NCI-H1417 treated with DMSO at 0.1 percent for 48 hours (cell line): ENCODE measurements around the gene FHIT.
"Not testable (repeated sequence)": the region's sequence is repeated elsewhere in the genome, so short reads cannot be mapped to it uniquely, and the experiment has no call there.

Experiments used
- DNase-seq: peaks from one replicate; lab custom pipeline; 2025; lab: John Stamatoyannopoulos, UW

FHIT gene

DNA sequence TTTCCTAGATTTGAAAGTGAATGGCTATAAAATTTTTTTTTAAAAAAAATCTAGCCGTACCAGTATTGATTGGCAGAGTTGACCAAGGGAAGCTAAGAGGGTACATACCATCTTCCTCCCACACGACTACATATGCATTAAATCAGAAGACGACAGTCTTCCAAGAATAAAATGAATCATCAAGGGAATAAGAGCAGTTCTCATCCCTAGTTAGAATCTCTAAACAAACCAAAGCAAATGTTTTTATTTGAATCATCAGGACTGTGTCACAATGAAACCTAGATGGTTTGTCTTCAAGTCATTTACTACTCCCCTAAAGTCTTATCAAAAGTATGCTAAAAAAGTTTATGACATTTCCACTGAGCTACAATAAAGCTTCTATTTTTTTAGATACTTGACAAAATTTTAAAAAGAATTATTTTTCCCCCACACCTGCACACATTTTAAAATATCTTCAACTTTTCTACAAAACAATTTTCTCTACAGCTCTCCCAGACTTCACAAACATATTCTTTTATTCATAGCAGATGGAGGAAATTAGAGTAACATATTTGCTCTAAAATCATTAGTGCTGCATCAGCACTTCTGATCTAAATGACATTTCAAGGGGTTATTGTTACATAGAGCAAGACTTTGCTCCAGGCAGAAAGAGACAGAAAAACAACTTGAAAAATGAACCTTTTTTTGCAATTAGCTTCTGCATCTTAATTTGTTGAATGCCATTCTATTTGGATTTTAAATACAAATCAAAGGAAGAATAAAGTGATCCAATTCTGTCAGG lies 547.1 kb downstream of the FHIT start:
- DNase-seq = no peak

DNA sequence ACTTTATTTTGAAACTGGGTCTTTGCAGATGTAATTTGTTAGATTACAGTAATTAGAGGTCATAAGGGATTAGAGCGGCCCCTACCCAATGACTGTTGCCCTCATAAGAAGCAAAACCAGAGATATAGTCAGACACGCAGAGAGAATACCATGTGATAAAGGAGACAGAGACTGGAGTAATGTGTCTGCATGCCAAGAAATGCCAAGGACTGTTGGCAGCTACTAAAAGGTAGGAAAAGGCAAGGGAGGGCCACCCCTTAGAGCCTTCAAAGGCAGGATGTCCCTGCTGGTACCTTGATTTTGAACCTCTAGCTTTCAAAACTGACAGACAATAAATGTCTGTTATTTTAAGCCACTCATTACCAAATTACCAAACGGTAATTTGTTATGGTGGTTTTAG lies 548.2 kb downstream of the FHIT start:
- DNase-seq = no peak

DNA sequence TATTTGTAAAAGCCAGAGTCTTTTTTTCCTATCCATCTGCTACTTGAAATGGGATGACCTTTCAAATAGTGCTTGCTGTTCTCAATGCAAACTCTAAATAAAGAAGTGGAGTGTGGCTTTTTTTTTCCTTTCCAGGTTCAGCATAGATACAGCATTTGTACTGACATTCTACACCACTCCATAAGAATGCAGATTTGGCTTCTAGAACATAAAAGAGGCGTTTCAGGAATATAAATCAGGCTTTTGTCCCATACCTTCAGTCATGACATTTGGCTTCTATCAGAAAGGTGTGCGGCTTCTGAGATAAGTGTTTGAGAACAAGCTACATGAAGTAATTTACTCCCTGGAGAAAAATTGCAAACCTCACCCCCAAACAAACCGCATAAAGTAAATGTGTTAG lies 553.1 kb downstream of the FHIT start:
- no peak for DNase-seq

DNA sequence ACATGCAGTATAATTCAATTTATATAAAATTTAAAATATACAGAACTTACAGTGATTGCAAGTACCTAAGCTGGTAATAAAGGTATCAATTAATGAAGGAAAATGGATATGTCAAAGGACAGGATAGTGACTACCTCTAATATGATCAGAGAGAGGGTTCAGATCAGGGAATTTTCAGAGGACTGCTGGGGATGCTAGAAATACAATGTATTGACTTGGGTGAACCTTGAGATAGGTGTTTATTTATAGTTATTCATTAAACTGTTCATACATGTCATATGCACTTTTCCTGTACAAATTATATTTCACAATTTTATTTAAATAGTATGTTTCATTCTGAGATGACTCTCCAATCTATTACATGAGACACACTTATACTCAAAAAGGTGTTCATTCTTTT lies 554.1 kb downstream of the FHIT start:
- DNase-seq = no peak

DNA sequence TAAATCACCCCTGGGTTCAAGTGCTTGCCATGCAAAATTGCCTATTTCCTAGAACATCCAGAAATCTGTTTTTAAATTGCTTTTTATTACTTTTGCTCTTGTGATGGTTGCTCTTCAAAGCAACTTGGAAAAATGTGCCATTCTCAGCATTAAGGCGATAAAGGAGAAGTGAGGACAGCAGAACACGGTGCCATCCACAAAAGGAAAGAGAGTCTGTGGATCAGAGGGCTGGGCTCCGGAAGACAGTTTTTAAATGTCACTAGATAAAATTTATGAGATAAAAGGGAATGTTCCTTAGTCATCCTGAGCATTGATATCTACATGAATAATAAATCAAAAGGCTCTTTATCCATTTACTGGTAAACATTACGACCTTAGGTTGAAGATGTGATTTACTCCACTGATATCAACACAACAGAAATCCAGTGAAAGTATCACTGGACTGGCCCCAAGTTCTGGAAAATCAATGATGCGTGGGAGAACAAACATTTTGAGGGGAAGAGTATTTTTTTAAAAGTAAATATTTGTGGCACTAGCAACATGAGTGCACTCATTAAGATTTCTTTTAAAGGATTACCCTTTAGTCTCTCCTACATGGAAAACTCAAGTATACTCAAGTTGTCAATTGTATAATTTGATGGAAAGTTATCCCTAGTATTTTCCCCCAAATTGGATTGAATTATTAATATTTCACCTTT lies 554.7 kb downstream of the FHIT start:
- no peak for DNase-seq

DNA sequence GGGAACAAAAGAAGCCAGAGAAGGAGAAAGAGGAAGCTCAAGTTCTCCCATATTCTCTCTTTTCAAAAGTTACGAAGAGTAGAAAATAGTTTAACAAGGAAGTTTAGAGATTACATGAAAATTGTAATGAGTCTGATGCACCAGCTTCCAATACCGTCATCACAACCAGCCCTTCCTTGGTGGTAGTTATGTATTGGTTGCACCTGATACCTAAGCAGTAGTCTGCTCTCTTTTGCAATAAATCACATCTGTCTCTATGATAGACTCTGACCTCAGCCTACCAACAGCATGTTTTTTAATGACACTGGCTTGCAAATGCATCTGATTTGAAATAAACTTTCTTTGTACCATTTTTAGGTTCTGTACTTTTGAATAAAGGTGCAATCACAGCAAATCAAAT lies 575.8 kb downstream of the FHIT start:
- DNase-seq = no peak

DNA sequence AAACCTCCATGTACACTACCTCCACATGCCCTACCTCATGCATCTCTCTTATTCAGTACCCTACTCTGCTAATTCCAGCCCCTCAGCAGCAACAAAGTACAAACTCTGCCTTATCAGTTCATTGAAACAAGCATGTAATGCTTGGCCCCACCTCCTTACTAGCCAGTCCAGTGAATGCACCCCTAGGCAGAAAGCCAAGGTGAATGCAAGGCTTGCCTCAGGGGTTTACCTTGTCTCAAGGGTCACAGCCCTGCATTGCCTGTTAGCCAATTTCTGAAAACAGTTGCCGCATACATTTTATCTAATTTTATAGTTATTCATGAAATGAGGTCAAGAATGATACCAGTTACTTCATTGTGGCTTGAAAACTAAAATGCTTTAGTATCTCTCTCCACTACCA lies 576.4 kb downstream of the FHIT start:
- DNase-seq = no peak

DNA sequence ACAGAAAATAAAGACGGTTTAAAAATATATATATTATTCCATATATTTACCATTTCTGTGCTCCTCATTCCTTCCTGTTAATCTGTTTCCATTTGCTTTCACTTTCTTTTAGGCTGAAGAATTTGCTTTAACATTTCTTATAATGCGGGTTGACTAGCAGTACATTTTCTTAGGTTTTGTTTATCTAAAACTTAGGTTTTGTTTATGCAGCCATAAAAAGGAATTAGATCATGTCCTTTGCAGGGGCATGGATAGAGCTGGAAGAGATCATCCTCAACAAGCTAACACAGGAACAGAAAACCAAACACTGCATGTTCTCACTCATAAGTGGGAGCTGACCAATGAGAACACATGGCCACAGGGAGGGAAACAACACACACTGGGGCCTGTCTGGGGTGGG lies 578.1 kb downstream of the FHIT start:
- DNase-seq = no peak

DNA sequence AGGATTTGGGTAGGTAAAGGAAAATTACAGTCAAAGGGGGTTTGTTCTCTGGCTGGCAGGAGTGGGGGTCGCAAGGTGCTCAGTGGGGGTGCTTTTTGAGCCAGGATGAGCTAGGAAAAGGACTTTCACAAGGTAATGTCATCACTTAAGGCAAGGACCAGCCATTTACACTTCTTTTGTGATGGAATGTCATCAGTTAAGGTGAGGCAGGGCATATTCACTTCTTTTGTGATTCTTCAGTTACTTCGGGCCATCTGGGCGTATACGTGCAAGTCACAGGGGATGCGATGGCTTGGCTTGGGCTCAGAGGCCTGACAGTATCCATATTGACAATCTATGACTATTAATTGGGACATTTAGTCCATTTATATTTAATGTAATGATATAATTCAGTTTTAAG lies 578.9 kb downstream of the FHIT start:
- DNase-seq = not testable (repeated sequence)

DNA sequence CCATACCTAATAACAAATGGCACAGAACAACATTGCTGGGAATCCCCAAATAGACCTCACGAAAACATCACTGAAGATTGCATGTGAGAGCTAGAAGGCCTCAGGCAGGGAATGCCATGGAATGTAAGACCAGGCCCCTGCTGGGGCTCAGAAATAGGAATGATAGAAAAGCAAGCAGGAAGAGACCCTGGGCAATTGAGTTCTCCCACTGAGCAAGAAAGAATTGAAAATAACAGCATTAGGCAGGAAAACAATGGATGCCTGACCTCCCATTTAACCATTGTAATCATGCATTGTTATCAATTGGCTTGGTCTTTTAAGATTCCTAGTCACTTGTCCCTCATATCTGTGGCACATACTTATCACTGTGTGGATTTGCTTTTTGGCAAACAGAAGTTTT lies 581.6 kb downstream of the FHIT start:
- DNase-seq = no peak

DNA sequence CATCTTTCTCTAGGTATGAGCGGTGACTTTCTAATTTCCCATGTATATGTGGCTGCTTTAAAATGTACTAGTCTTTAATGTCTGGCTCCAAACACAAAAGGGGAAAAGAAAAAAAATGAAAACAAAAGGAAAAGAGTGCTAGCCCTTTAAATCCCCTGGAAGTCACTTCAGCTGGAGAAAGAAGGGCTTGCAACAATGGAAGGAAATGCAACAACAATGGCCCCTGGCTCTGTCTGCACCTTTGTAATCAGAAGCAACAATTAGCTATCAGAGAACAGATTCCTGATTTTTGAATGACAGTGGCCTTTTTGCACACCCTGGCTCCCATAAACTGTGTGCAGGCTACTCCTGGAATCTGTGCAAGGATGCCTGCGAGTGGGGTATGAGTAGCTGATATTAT lies 591.2 kb downstream of the FHIT start:
- DNase-seq = no peak

DNA sequence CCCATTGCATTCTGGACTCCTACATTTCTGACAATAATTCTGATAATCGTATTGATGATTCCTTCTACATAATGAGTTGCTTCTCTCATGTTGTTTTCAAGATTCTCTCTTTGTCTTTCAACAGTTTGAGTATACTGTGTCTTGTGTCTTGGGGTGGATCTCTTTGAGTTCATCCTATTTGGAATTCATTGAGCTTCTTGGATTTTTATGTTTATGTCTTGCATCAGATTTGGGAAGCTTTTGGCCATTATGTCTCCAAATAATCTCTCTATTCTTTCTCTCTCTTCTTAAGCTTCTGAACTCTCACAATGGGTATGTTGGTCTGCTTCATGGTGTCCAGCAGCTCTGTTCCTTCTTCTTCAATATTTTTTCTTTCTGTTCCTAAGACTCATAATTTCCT lies 592.2 kb downstream of the FHIT start:
- DNase-seq = no peak

DNA sequence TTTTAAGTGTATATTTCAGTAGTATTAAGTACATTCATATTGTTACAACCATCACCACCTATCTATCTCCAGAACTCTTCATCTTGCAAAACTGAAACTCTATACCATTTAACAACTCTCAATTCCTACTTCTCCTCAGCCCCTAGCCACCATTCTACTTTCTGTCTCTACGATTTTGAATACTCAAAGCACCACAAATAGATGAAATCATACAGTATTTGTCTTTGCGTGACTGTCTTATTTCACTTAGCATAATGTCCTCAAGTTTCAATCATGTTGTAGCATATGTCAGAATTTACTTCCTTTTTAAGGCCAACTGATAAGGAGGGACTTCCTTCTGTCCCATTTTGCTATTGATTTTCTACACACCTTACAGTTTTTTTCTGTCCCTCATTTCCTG lies 593.3 kb downstream of the FHIT start:
- DNase-seq = no peak

DNA sequence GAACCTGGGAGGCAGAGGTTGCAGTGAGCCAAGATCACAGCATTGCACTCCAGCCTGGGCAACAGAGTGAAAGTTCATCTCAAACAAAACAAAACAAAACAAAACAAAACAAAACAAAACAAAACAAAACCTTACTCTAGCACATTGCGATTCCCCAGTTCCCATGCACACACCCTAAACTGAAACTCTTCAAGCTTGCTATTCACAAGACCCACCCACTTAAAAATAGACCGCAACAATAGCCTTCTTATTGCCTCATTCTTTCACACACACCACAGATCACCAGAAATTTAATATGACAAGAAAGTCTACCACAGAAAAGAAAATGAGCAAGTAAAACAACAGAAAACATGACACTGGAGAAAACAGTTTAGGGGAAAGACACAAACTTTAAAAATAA lies 598.4 kb downstream of the FHIT start:
- no peak for DNase-seq

DNA sequence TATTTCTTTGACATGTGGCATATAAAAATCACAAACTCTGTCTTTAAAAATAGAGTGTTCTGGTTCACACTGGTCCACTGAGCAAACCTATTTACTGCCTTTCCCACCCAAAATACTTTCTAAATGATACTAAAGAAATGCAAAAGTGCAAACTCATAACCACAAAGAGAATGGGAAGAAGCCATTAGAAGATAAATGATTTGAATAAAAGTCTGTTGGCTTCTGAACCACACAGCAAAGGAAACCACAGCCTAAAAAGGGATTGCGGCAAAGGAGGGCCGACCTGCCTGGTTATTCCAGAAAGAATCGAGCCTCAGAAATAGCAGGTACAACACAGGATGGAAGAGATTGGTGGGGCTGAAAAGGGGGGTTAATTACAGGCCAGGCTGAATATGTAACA lies 599.5 kb downstream of the FHIT start:
- DNase-seq = no peak

DNA sequence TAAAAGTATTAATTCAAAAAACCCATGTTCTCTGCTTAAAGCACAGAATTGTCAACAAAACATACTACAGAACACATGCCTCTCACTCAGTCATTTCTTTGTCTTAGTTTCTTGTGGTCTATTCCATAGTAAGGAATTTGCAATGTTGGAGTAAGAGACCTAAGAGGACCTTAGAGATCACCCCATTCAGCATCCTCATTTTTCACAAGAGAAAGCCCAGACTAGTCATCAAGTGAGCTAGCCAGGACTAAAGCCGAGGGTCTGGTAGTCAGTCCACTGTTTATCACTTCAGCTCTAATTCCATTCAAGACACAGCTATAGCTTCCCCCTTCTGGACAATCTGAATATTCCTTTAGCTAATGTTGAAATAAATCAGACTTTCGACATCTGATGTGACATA lies 601.1 kb downstream of the FHIT start:
- no peak for DNase-seq

DNA sequence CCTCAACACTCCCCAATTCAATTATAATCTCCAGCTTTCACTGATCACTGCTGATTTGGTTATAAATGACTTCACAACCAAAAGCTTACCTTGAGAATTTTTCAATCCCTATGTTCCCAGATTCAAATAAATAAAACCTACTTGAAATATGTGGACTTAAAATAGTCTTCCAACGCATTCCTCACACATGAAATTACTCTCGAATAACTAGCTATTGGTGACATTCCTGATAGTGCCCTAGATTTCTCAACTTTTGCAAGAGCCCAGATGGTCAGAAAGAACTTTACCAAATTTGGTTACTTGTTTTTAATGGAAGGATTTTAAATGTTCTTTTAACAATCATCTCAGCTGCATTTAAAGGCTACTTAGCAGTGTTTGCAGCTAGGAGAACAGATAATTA lies 605.5 kb downstream of the FHIT start:
- DNase-seq = no peak

DNA sequence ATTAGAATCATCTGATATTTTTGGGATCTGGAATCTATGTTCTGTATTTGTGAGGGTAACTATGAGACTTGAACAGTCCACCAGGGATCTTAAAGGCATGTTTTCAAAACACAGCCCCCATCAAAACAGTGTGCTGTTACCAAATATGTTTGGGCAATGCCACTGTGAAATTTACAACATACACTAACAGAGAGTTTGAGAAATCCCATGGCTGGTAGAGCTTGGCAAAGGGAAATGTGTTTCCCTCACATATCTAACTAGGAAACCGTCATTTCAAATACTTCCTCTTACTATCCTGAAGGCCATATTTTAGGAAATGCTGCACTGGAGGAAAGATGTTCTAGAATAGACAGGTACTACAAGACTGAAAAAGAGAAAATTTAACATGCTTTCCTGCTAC lies 607.4 kb downstream of the FHIT start:
- no peak for DNase-seq

DNA sequence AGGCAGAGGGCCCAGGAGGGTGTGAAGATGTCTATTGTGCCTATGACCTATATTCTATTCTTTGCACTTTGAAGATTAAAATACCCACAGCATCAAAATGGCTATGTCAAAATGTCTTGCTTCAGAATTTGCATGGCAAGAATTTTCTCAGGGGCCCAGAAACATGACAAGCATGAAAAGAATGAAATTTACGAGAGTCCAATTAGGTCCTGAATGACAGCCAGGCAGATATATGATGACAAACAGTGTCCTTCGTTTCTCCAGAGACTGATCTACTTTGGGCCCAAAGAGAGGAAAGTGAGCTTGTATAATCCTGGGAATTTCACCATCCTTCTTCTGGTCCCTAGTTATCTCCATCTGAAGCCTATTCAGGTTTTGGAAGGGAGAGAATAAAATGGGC lies 609.9 kb downstream of the FHIT start:
- DNase-seq = no peak

DNA sequence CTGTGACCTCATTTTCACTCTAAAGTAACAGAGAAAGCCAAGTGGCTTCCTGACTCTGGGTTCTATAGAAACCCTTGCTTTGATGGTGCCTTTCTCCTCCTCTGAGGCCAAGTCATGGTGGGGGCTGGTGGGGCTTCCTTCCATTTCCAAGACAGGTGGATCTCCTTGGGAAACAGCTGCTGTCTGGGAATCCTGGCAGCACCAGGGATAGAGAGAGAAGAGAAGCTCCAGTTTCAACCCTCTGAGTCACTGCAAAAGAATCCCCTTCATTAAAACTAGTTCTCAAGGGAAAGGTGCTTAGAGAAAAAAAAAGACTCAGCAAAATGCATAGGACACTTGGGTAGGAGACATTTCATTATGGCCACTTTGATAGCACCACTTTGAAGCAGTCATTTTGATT lies 614.4 kb downstream of the FHIT start:
- DNase-seq = no peak

DNA sequence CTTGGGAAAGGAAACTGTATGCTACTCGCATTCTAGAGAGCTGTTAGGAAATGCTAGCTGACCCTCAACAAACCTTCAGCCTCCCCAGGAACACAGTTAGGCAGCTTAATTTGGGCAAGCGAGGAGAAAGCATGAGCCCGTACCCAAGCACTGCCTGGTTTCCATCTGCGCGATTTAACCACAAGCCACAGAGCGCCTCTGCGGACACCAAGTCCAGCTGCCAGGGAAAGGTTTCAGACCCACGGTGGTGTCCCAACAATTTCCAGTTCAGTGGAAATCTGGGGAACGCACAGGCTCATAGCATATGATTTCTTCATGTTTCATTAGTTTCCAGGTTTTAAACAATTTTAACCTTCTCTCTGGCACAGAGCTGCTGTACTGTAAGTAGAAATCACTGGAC lies 617.6 kb downstream of the FHIT start:
- no peak for DNase-seq

DNA sequence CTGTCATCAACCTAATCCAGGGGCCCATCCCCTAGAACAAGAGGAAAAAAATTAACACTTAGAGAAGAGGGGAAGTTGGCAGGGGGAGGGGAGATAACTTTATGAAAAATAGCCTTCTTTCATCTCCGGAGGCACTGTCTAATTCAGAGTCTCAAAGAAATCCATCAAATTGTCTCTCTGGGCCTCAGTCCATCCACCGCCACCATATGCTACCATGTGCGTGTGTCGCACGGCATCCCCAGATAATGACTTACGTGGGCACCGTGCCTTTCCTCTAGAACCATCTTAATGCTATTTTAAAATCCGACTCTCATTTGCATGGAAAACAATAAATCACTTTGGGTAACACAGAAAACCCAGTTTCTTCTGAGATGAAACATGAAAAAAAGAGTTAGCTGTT lies 619.7 kb downstream of the FHIT start:
- DNase-seq = no peak

DNA sequence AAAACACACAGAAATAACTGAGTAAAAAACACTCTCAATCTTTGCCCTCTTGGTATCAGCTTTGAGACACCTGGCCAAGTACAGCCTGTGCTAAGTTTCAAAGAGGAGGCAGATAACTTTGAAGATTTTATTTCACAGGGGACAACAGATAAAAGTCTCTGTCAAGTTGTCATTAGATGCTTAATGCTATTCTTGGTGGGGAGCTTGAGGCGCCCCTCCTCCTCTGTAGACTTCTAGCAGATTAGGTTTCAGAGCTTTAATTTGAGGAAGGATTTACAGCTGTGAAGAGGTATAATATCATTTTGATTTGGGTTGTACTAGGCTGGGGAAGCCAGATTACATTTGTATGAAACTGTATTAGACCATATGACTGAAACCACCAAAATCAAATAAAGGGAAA lies 620.3 kb downstream of the FHIT start:
- DNase-seq = no peak

DNA sequence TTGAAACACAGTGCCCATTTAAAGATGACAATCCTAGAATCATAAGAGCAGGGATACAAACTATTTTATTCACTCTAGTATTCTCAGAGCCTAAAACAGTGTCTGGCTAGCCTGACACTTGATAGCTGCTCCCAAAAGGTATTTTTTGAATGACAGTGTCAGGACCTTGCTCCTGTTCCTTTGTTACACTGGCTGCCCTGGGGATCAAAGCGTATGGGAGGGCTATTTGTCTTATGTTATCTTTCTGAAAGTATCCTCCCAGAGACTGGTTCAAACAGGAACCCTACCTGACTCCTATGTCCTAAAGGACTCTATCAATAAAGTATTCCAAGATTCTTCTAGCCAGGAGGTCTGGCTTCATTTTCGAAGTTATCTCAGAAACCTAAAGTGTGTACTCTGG lies 621.4 kb downstream of the FHIT start:
- DNase-seq = no peak
